Gastroesophageal sphincter (tissue), 4 donors: ENCODE data around the gene LGALS3BP. TPM values are rescaled to one million over a fixed set of nuclear protein-coding genes. Genes with fewer than 3 reads are reported as not detected.

Experiments used
- ATAC-seq: fragments of 150-250 bp; one replicate; pipeline ENCODE4 v1.9.1; 2016; ENCODE audit warnings: mild to moderate bottlenecking, moderate library complexity
- H3K27ac ChIP-seq, 4 donors: fragments of 200-600 bp; sonication (generic) in 3 of 4; 1 replicate in 3 of 4; 2 replicates in 1 of 4; pipeline ENCODE4 v1.5.1; 2016 to 2019
- H3K27me3 ChIP-seq: fragments of 200-600 bp; sonication (generic); one replicate; pipeline ENCODE4 v1.5.1; 2019
- H3K36me3 ChIP-seq, 2 donors: fragments of 200-600 bp; sonication (generic); one replicate each; pipeline ENCODE4 v1.5.1; 2019; ENCODE audit warnings: control low read depth in 1 of 2
- H3K4me1 ChIP-seq, 3 donors: fragments of 200-600 bp; sonication (generic); 1 replicate in 2 of 3; 2 replicates in 1 of 3; pipeline ENCODE4 v1.5.1; 2016 to 2019; ENCODE audit warnings: control low read depth in 2 of 3
- H3K4me3 ChIP-seq, 2 donors: fragments of 200-600 bp; sonication (generic); one replicate each; pipeline ENCODE4 v1.5.1; 2019; ENCODE audit warnings: mild to moderate bottlenecking in 1 of 2, moderate library complexity in 1 of 2
- H3K9me3 ChIP-seq, 3 donors: fragments of 200-600 bp; sonication (generic); one replicate each; pipeline ENCODE4 v1.5.1; 2017 to 2019; ENCODE audit warnings: control low read depth in 2 of 3
- CTCF ChIP-seq, 4 experiments: fragments of 200-600 bp in 2 of 4; fragments of 450-650 bp in 2 of 4; sonication (generic) in 1 of 4; IDR thresholded peaks; one replicate each; pipeline ENCODE4 v1.5.1; 2017 to 2019; ENCODE audit warnings: antibody characterized with exemption in 4 of 4, mild to moderate bottlenecking in 2 of 4, moderate library complexity in 2 of 4
- EP300 ChIP-seq: sonication (generic); formaldehyde crosslinking; IDR thresholded peaks from one replicate; pipeline ENCODE4 v1.6.1; 2017; ENCODE audit warnings: antibody characterized with exemption, mild to moderate bottlenecking
- POLR2A ChIP-seq, 2 donors: fragments of 450-650 bp; IDR thresholded peaks; one replicate each; pipeline ENCODE4 v1.6.1; 2017; ENCODE audit warnings: antibody characterized with exemption in 2 of 2, mild to moderate bottlenecking in 2 of 2, moderate library complexity in 1 of 2
- POLR2AphosphoS5 ChIP-seq: sonication (generic); formaldehyde crosslinking; IDR thresholded peaks from one replicate; pipeline ENCODE4 v1.6.1; 2017; ENCODE audit warnings: antibody characterized with exemption
- WGBS, 2 donors: methylation state at CpG; one replicate each; pipeline ENCODE4 v1.1.5; 2018; ENCODE audit warnings: low coverage in 1 of 2; 5-methylcytosine and 5-hydroxymethylcytosine counted together
- total RNA-seq, 4 donors: library from RNA; depleted of rRNA; stranded (reverse); fragments of >200 nt; gene quantifications; one replicate each; pipeline ENCODE4 v1.1.0, GENCODE V29; 2016

LGALS3BP gene
- 100 to 1,000 TPM; 101 to 260 (median 166) TPM for total RNA-seq

GRCh38 chr17:78979780-78980623 is at the start of gene LGALS3BP:
TSS of gene LGALS3BP (minus strand) at chr17:78979923. CDS start at chr17:78977191, 2,732 bp downstream.
- WGBS, 2 donors, result 20 to 38% methylated on average over 8 to 10 of the region's 16 CpGs
- TF ChIP-seq POLR2AphosphoS5 (peak; percentile 13), CTCF (IDR thresholded peaks at IDR 0.05) (no peak)
- Histone ChIP-seq H3K9me3 (no peaks in the 10 kb centered on the region), H3K36me3 (no peaks in the 10 kb centered on the region), H3K4me3 (peak within 1 kb of the TSS; percentile 22 to 42), H3K27me3 (no peaks in the 10 kb centered on the region), H3K4me1 (peaks cover 0 to 56% (median 43%) of the 10 kb centered on the region in 3 donors), H3K27ac (peak within 1 kb of the TSS in 3 of 4 donors; percentile 53 to 76 (median 60))
- ATAC-seq, result peak; percentile 81

- peak overlapping the region in 3 of 4 donors; percentile 74 to 83 (median 81) for H3K27ac ChIP-seq
- H3K9me3 ChIP-seq, result no peaks in the 10 kb centered on the region
- H3K4me1 ChIP-seq, result peaks cover 6 to 83% (median 50%) of the 10 kb centered on the region in 3 donors
- TF ChIP-seq EP300, result no peak
- peak in 1 of 4 experiments; percentile 22 for TF ChIP-seq CTCF (IDR thresholded peaks at IDR 0.05)
- no peaks in the 10 kb centered on the region for H3K27me3 ChIP-seq
- WGBS, 2 donors, result 60 to 61% methylated on average over 1 to 7 of the region's 17 CpGs
- no peaks in the 10 kb centered on the region for H3K36me3 ChIP-seq
- no peak for ATAC-seq
- no peak overlapping the region for H3K4me3 ChIP-seq
These were observed 49.0 kb upstream of the LGALS3BP start for GRCh38 chr17:79028496-79029326.

- peaks cover 6 to 83% (median 46%) of the 10 kb centered on the region in 3 donors for H3K4me1 ChIP-seq
- no peak for TF ChIP-seq POLR2A (IDR thresholded peaks at IDR 0.05)
- no peaks in the 10 kb centered on the region for H3K36me3 ChIP-seq
- ATAC-seq, result peak; percentile 5
- peak overlapping the region in 1 of 2 donors; percentile 82 for H3K4me3 ChIP-seq
- no peaks in the 10 kb centered on the region for H3K27me3 ChIP-seq
- WGBS, 2 donors, result 33% methylated on average over 2 of the region's 16 CpGs; no CpG with 5 or more reads in 1 of the 2 donors
- H3K27ac ChIP-seq, result peak overlapping the region in 3 of 4 donors; percentile 74 to 83 (median 81)
- no peaks in the 10 kb centered on the region for H3K9me3 ChIP-seq
These were observed 48.3 kb upstream of the LGALS3BP start for GRCh38 chr17:79027925-79028491.

- no peaks in the 10 kb centered on the region for H3K36me3 ChIP-seq
These were observed 47.7 kb upstream of the LGALS3BP start for GRCh38 chr17:79027274-79027924.

GRCh38 chr17:79026376-79027273 is 46.9 kb upstream of the LGALS3BP start:
- no peaks in the 10 kb centered on the region for H3K36me3 ChIP-seq
- ATAC-seq, result peak; percentile 60
- H3K9me3 ChIP-seq, result no peaks in the 10 kb centered on the region
- TF ChIP-seq POLR2A (IDR thresholded peaks at IDR 0.05), result peak in 1 of 2 donors; percentile 30
- no peak for TF ChIP-seq CTCF (IDR thresholded peaks at IDR 0.05)
- peak; percentile 65 for TF ChIP-seq POLR2AphosphoS5
- TF ChIP-seq EP300, result no peak
- 50 to 60% methylated on average over 1 to 2 of the region's 16 CpGs for WGBS, 2 donors
- H3K4me1 ChIP-seq, result peaks cover 6 to 85% (median 46%) of the 10 kb centered on the region in 3 donors
- peak overlapping the region in 1 of 2 donors; percentile 82 for H3K4me3 ChIP-seq
- H3K27me3 ChIP-seq, result no peaks in the 10 kb centered on the region
- H3K27ac ChIP-seq, result peak overlapping the region; percentile 7 to 83 (median 82)

More at GRCh38 chr17:79027274-79027924, 47.7 kb upstream of the LGALS3BP start:
- Histone ChIP-seq H3K4me1 (peaks cover 6 to 83% (median 46%) of the 10 kb centered on the region in 3 donors), H3K27me3 (no peaks in the 10 kb centered on the region), H3K9me3 (no peaks in the 10 kb centered on the region), H3K4me3 (peak overlapping the region in 1 of 2 donors; percentile 82), H3K27ac (peak overlapping the region; percentile 7 to 83 (median 78))
- 30% methylated on average over 2 of the region's 10 CpGs; no CpG with 5 or more reads in 1 of the 2 donors for WGBS, 2 donors
- TF ChIP-seq EP300, result no peak
- ATAC-seq, result no peak
